ENCODE measurements around the gene SORCS2.

The SORCS2 gene

DNA sequence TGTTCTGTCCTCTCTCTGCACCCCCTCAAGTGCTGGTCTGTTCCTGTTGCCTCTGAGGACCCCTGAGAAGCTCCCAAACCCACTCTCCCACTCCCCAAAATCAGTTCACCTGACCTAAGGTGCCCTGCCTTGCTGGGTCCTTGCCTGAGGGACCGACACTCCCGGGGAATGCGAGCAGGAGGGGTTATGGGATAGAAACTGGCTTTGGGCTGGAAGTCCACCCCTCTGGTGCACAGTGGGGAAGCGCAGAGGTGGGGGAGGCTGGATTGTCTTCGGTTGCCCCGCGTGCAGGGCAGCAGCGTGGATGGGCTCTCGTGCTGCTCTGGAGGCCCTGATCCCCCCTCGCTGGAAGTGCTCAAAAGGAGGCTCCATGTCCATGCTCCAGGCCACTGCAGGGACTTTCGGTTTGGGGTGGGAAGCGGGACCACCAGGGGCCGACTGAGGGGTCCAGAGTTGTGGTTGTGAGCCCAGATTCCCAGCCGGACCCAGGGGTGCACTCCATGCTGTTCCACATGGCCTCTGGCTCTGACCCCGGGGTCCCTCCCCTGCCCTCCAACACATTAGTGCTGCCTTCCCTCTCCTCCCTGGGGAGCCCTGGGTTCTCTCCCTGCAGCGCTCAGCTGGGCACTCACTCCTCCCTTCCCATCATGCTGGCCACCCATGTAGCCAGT, 7.6 kb downstream of the SORCS2 start:
- DNase-seq (ENCODE audit: low read depth in 1 of 2, low spot score in 1 of 2): no peak
- no peak for TF ChIP-seq JUND (IDR thresholded peaks at IDR 0.05; ENCODE audit: low read depth)
- in situ Hi-C loops (cut with HindIII; ENCODE audit: low pct_unique_long_range_greater_than_20kb, low sequenced_read_pairs): no loop called here

- in situ Hi-C loops (cut with HindIII; ENCODE audit: low pct_unique_long_range_greater_than_20kb, low sequenced_read_pairs): no loop called here
- no peak for TF ChIP-seq JUND (IDR thresholded peaks at IDR 0.05; ENCODE audit: low read depth)
- DNase-seq (ENCODE audit: low read depth in 1 of 2, low spot score in 1 of 2): no peak
These were observed 8.5 kb downstream of the SORCS2 start for GRCh38 chr4:7200801-7201200.

GRCh38 chr4:7201420-7202305, 9.3 kb downstream of the SORCS2 start:
- no peak for TF ChIP-seq JUND (IDR thresholded peaks at IDR 0.05; ENCODE audit: low read depth)
- DNase-seq (ENCODE audit: low read depth in 1 of 2, low spot score in 1 of 2): no peak
- in situ Hi-C loops (cut with HindIII; ENCODE audit: low pct_unique_long_range_greater_than_20kb, low sequenced_read_pairs): no loop called here

- DNase-seq (ENCODE audit: low read depth in 1 of 2, low spot score in 1 of 2): no peak
- in situ Hi-C loops (cut with HindIII; ENCODE audit: low pct_unique_long_range_greater_than_20kb, low sequenced_read_pairs): no loop called here
- TF ChIP-seq JUND (IDR thresholded peaks at IDR 0.05; ENCODE audit: low read depth): no peak
These were observed 10.1 kb downstream of the SORCS2 start for GRCh38 chr4:7202411-7202810.

DNA sequence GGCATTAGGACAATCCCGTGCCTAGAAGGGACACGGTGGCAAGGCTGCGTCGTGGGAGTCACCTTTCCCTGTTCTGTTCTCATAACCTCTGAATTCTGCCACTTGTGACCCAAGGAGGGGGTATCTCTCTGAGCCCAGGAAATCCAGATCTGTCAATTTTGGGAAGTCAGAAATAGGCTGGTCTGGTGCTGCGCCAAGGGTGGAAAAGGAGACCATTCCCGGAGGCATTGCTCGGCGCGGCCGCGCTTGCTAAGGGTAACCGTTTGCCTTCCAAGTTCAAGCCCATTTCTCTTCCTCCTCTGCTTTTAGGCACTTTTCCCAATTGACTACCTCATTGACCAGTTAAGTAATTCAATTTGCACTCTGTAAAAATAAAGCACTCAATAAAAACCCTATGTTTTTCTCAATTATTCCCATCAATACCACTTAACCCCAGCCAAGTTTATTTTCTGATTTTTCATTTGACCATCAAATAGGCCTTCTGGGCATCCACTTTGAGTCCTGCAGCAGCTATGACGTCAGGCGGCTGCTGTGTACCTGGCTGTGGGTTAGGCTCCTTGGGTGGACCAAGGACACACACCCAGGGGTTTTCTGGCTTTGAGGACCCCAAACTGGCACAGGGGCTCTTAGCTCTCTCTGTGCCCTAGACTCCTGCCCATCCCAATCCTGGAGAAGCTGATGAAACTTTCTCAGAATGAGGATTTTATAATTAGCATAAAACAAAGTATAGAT, 12.5 kb downstream of the SORCS2 start:
- TF ChIP-seq JUND (IDR thresholded peaks at IDR 0.05; ENCODE audit: low read depth): no peak
- DNase-seq (ENCODE audit: low read depth in 1 of 2, low spot score in 1 of 2): no peak
- in situ Hi-C loops (cut with HindIII; ENCODE audit: low pct_unique_long_range_greater_than_20kb, low sequenced_read_pairs): no loop called here

GRCh38 chr4:7206385-7206784, 14.0 kb downstream of the SORCS2 start:
- no peak for DNase-seq (ENCODE audit: low read depth in 1 of 2, low spot score in 1 of 2)
- TF ChIP-seq JUND (IDR thresholded peaks at IDR 0.05; ENCODE audit: low read depth): no peak
- in situ Hi-C loops (cut with HindIII; ENCODE audit: low pct_unique_long_range_greater_than_20kb, low sequenced_read_pairs): no loop called here

DNA sequence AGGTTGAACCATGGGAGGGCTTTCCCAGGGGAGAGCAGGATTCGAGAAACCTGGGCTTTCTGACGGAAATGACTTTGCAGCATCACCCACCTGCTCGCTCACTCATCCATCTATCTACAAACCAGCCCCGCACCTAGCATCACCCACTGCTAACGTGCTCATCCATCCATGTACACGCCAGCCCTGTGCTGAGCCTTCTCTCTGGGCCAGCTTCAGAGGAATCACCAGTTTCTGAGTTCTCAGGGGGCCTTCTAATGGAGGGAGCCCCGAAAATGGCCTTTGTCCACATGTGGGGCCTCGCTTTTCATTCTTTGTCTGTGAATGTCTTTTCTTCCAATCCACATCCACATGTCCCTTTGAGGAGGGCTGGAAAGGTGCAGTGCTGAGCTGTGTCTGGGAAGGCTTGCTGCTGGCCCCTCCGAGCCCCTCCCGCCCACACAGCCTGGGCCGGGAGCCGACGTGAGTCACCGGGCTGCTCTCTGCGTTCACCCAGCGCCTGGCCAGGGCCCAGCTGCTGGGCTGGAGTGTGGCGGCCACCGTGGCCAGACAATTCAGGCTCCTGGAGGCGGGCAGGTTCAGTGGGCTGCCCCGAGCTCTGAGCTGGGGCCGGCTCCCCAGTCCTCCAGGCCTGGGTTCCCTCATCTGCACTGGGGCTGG, 14.7 kb downstream of the SORCS2 start:
- TF ChIP-seq JUND (IDR thresholded peaks at IDR 0.05; ENCODE audit: low read depth): no peak
- no peak for DNase-seq (ENCODE audit: low read depth in 1 of 2, low spot score in 1 of 2)
- in situ Hi-C loops (cut with HindIII; ENCODE audit: low pct_unique_long_range_greater_than_20kb, low sequenced_read_pairs): no loop called here

GRCh38 chr4:7207628-7208231, 15.4 kb downstream of the SORCS2 start:
- no peak for DNase-seq (ENCODE audit: low read depth in 1 of 2, low spot score in 1 of 2)
- in situ Hi-C loops (cut with HindIII; ENCODE audit: low pct_unique_long_range_greater_than_20kb, low sequenced_read_pairs): no loop called here
- TF ChIP-seq JUND (IDR thresholded peaks at IDR 0.05; ENCODE audit: low read depth): no peak

- TF ChIP-seq JUND (IDR thresholded peaks at IDR 0.05; ENCODE audit: low read depth): no peak
- in situ Hi-C loops (cut with HindIII; ENCODE audit: low pct_unique_long_range_greater_than_20kb, low sequenced_read_pairs): no loop called here
- DNase-seq (ENCODE audit: low read depth in 1 of 2, low spot score in 1 of 2): no peak
These were observed 16.4 kb downstream of the SORCS2 start for GRCh38 chr4:7208509-7209451.

GRCh38 chr4:7209699-7210098, 17.4 kb downstream of the SORCS2 start:
- no peak for TF ChIP-seq JUND (IDR thresholded peaks at IDR 0.05; ENCODE audit: low read depth)
- in situ Hi-C loops (cut with HindIII; ENCODE audit: low pct_unique_long_range_greater_than_20kb, low sequenced_read_pairs): no loop called here
- no peak for DNase-seq (ENCODE audit: low read depth in 1 of 2, low spot score in 1 of 2)

DNA sequence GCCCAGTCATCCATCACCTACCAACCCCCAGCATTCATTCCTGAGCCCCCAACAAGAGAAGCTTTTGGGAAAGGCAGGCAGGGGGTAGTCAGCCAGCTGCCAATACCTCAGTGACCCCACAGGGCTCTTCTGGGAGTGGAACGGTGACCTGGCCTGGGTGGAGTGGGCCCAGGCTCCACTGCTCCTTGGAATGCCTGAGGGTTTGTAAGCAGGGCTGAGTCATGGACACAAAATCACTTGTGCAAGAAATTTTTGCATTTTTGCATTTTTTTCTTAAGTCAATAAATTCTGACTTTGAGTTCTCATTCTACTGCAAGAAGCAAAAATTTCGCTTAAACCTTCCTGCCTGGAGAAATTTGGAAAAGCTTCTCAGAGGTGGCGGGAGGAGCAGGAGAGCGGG, 18.5 kb downstream of the SORCS2 start:
- in situ Hi-C loops (cut with HindIII; ENCODE audit: low pct_unique_long_range_greater_than_20kb, low sequenced_read_pairs): no loop called here
- TF ChIP-seq JUND (IDR thresholded peaks at IDR 0.05; ENCODE audit: low read depth): no peak
- no peak for DNase-seq (ENCODE audit: low read depth in 1 of 2, low spot score in 1 of 2)

Measured in T47D (cell line).